SK-N-SH (cell line): Measurements from ENCODE around the gene C19orf73. TPM values are rescaled to one million over a fixed set of nuclear protein-coding genes. Genes with fewer than 3 reads are reported as not detected.

Experiments used
- CTCF ChIA-PET: fragments of 300-600, 350-600 bp; formaldehyde crosslinking; extraction: SDS; loops from one replicate; lab custom pipeline; 2021; lab: Yijun Ruan, JAX
- POLR2A ChIA-PET: fragments of 350-600 bp; sonication (Branson Sonifier 250); formaldehyde crosslinking; extraction: SDS; loops from one replicate; lab custom pipeline; 2020; ENCODE audit warnings: antibody characterized with exemption, inconsistent platforms; lab: Yijun Ruan, JAX
- DNase-seq: peaks from one replicate; pipeline ENCODE4 v3.0.0; 2012
- H2AFZ ChIP-seq: fragments of 200-600 bp; sonication (generic); 2 replicates; pipeline ENCODE4 v1.8.1; 2016; ENCODE audit warnings: antibody characterized with exemption, mild to moderate bottlenecking, low read depth
- H3F3A ChIP-seq: fragments of 200-600 bp; sonication (generic); replicated peaks from 2 replicates; pipeline ENCODE3; 2016; ENCODE audit warnings: antibody characterized with exemption, mild to moderate bottlenecking; ENCODE audit not compliant: insufficient read depth
- H3K27ac ChIP-seq, 2 experiments: fragments of 200-500 bp in 1 of 2; fragments of 200-600 bp in 1 of 2; sonication (Bioruptor generic) in 1 of 2; sonication (generic), shearing (Covaris generic) in 1 of 2; 2 replicates each; pipeline versions ENCODE4 v1.5.1 to v1.6.1; 2014 to 2016; ENCODE audit warnings: low read depth in 2 of 2, inconsistent platforms in 1 of 2, low read length in 1 of 2, mild to moderate bottlenecking in 1 of 2, mixed read lengths in 1 of 2
- H3K27me3 ChIP-seq: fragments of 200-600 bp; sonication (generic), shearing (Covaris generic); 2 replicates; pipeline ENCODE4 v1.6.1; 2016; ENCODE audit warnings: mixed run types; ENCODE audit not compliant: insufficient read depth
- H3K36me3 ChIP-seq, 2 experiments: fragments of 200-500 bp in 1 of 2; fragments of 200-600 bp in 1 of 2; sonication (Bioruptor generic) in 1 of 2; sonication (generic) in 1 of 2; replicated peaks in 1 of 2; 2 replicates each; pipeline versions ENCODE3 to v1.5.1; 2014 to 2016; ENCODE audit warnings: low read length in 1 of 2, mild to moderate bottlenecking in 1 of 2; ENCODE audit not compliant: insufficient read depth in 2 of 2, control insufficient read depth in 1 of 2
- H3K4me1 ChIP-seq, 2 experiments: fragments of 200-500 bp in 1 of 2; fragments of 200-600 bp in 1 of 2; sonication (Bioruptor generic) in 1 of 2; sonication (generic), shearing (Covaris generic) in 1 of 2; 2 replicates each; pipeline versions ENCODE4 v1.5.1 to v1.6.1; 2014 to 2016; ENCODE audit warnings: low read depth in 1 of 2, low read length in 1 of 2, mixed run types in 1 of 2; ENCODE audit not compliant: insufficient read depth in 2 of 2, control insufficient read depth in 1 of 2
- H3K4me2 ChIP-seq: fragments of 200-600 bp; sonication (generic), shearing (Covaris generic); 2 replicates; pipeline ENCODE4 v1.6.1; 2017; ENCODE audit warnings: mixed run types
- H3K4me3 ChIP-seq, 2 experiments: fragments of 200-500 bp in 1 of 2; fragments of 200-600 bp in 1 of 2; sonication (Bioruptor generic) in 1 of 2; sonication (generic), shearing (Covaris generic) in 1 of 2; 2 replicates each; pipeline versions ENCODE4 v1.5.1 to v1.8.1; 2014 to 2016; ENCODE audit warnings: low read depth in 2 of 2, inconsistent platforms in 1 of 2, low read length in 1 of 2, mild to moderate bottlenecking in 1 of 2, mixed read lengths in 1 of 2, moderate library complexity in 1 of 2
- H3K79me2 ChIP-seq: fragments of 200-600 bp; sonication (generic); 2 replicates; pipeline ENCODE4 v1.8.1; 2017; ENCODE audit warnings: mild to moderate bottlenecking; ENCODE audit not compliant: insufficient read depth
- H3K9ac ChIP-seq: fragments of 200-600 bp; sonication (generic); 2 replicates; pipeline ENCODE4 v1.6.1; 2017; ENCODE audit warnings: mixed run types
- H3K9me2 ChIP-seq: fragments of 200-600 bp; sonication (generic); 2 replicates; pipeline ENCODE4 v1.6.1; 2017; ENCODE audit warnings: mixed run types
- H3K9me3 ChIP-seq: fragments of 200-600 bp; sonication (generic); 2 replicates; pipeline ENCODE4 v1.6.1; 2017; ENCODE audit warnings: mixed run types, mild to moderate bottlenecking, moderate library complexity
- H4K20me1 ChIP-seq: fragments of 200-600 bp; sonication (generic); 2 replicates; pipeline ENCODE4 v1.6.1; 2017; ENCODE audit warnings: mild to moderate bottlenecking, mixed run types; ENCODE audit not compliant: insufficient read depth
- CHD2 ChIP-seq: fragments of 150-350 bp; IDR thresholded peaks from 2 replicates; pipeline ENCODE4 v1.6.1; 2018; ENCODE audit warnings: low read length; ENCODE audit not compliant: partially characterized antibody
- FOSL2 ChIP-seq: IDR thresholded peaks from 2 replicates; pipeline ENCODE4 v1.4.0; 2012; ENCODE audit warnings: low read depth, mild to moderate bottlenecking, moderate library complexity, borderline replicate concordance
- FOXJ3 ChIP-seq: sonication (generic); formaldehyde crosslinking; IDR thresholded peaks from 2 replicates; pipeline ENCODE4 v1.5.1; 2020; ENCODE audit warnings: mild to moderate bottlenecking, missing genetic modification reagents
- GABPA ChIP-seq: IDR thresholded peaks from 2 replicates; pipeline ENCODE4 v1.4.0; 2012; ENCODE audit warnings: low read depth, mild to moderate bottlenecking
- MAX ChIP-seq: IDR thresholded peaks from 2 replicates; pipeline ENCODE4 v1.4.0; 2012; ENCODE audit warnings: low read depth
- MXI1 ChIP-seq: IDR thresholded peaks from 2 replicates; pipeline ENCODE4 v1.6.1; 2012; ENCODE audit warnings: mild to moderate bottlenecking, low read depth, low read length, improper control_type of control experiment
- RAD21 ChIP-seq: IDR thresholded peaks from 2 replicates; pipeline ENCODE4 v1.6.1; 2012; ENCODE audit warnings: mild to moderate bottlenecking, low read length
- TAF1 ChIP-seq: IDR thresholded peaks from 2 replicates; pipeline ENCODE4 v1.6.1; 2012; ENCODE audit warnings: low read depth, mild to moderate bottlenecking, low read length, moderate library complexity, borderline replicate concordance
- TCF12 ChIP-seq: IDR thresholded peaks from 2 replicates; pipeline ENCODE4 v1.4.0; 2012
- TEAD4 ChIP-seq: IDR thresholded peaks from 2 replicates; pipeline ENCODE4 v1.4.0; 2012; ENCODE audit warnings: mild to moderate bottlenecking, borderline replicate concordance; ENCODE audit not compliant: insufficient read depth
- USF1 ChIP-seq: IDR thresholded peaks from 2 replicates; pipeline ENCODE4 v1.4.0; 2012; ENCODE audit warnings: low read depth, borderline replicate concordance
- YY1 ChIP-seq: IDR thresholded peaks from 2 replicates; pipeline ENCODE4 v1.4.0; 2012; ENCODE audit warnings: low read depth, mild to moderate bottlenecking
- WGBS: methylation state at CpG from one replicate; pipeline ENCODE4 v1.1.6; 2017; ENCODE audit warnings: low lambda C conversion rate; 5-methylcytosine and 5-hydroxymethylcytosine counted together
- polyA plus RNA-seq, 3 experiments: library from polyadenylated mRNA; depleted of rRNA; stranded (reverse); fragments of >200 nt; gene quantifications; 2 replicates each; pipeline ENCODE4 v1.2.3, GENCODE V29; 2012
- small RNA-seq, 7 experiments: library from RNA; depleted of rRNA; stranded (forward); fragments of <200 nt; gene quantifications; one replicate each; pipeline ENCODE3, GENCODE V24; 2012
- TF ChIP-seq, protein P1 (sequence below): fragments of 200-600 bp; sonication (generic); IDR thresholded peaks from 2 replicates; pipeline ENCODE4 v1.6.1; 2017; ENCODE audit warnings: antibody characterized with exemption, mild to moderate bottlenecking, moderate library complexity
- TF ChIP-seq, protein P2 (sequence below): fragments of 150-350 bp; IDR thresholded peaks from 2 replicates; pipeline ENCODE4 v1.6.1; 2016; ENCODE audit warnings: mild to moderate bottlenecking, low read depth, low read length

C19orf73 gene
- polyA plus RNA-seq, 1 of the 3 experiments (the other 2 are of a cell fraction), result 3.0 TPM

- H2AFZ ChIP-seq, result no peak overlapping the region
- H3K4me1 ChIP-seq, result peaks cover 0 to 8% of the 10 kb centered on the region in 2 experiments; a peak in 1 of 4 replicates
- TF ChIP-seq MXI1 (no peak), FOSL2 (no peak), FOXJ3 (CRISPR knock-in tag) (no peak), TCF12 (no peak), TEAD4 (no peak), RAD21 (no peak), MAX (no peak), TAF1 (no peak), YY1 (no peak), CHD2 (no peak), USF1 (no peak), GABPA (no peak)
- TF ChIP-seq, protein P1, sequence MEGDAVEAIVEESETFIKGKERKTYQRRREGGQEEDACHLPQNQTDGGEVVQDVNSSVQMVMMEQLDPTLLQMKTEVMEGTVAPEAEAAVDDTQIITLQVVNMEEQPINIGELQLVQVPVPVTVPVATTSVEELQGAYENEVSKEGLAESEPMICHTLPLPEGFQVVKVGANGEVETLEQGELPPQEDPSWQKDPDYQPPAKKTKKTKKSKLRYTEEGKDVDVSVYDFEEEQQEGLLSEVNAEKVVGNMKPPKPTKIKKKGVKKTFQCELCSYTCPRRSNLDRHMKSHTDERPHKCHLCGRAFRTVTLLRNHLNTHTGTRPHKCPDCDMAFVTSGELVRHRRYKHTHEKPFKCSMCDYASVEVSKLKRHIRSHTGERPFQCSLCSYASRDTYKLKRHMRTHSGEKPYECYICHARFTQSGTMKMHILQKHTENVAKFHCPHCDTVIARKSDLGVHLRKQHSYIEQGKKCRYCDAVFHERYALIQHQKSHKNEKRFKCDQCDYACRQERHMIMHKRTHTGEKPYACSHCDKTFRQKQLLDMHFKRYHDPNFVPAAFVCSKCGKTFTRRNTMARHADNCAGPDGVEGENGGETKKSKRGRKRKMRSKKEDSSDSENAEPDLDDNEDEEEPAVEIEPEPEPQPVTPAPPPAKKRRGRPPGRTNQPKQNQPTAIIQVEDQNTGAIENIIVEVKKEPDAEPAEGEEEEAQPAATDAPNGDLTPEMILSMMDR, result no peak
- TF ChIP-seq, protein P2, sequence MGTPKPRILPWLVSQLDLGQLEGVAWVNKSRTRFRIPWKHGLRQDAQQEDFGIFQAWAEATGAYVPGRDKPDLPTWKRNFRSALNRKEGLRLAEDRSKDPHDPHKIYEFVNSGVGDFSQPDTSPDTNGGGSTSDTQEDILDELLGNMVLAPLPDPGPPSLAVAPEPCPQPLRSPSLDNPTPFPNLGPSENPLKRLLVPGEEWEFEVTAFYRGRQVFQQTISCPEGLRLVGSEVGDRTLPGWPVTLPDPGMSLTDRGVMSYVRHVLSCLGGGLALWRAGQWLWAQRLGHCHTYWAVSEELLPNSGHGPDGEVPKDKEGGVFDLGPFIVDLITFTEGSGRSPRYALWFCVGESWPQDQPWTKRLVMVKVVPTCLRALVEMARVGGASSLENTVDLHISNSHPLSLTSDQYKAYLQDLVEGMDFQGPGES, result no peak
- no peak overlapping the region for H3K4me2 ChIP-seq
- peaks cover 8% of the 10 kb centered on the region; the same call in 1 of the 2 replicates for H3K27me3 ChIP-seq
- no peaks in the 10 kb centered on the region for H3K9me3 ChIP-seq
- peaks cover 11% of the 10 kb centered on the region for H3F3A ChIP-seq
- H3K9me2 ChIP-seq, result no peaks in the 10 kb centered on the region
- H3K27ac ChIP-seq, result peak overlapping the region in 1 of 2 experiments; percentile 22; a peak in 1 of 4 replicates
- H3K79me2 ChIP-seq, result peaks cover 3% of the 10 kb centered on the region; the same call in 1 of the 2 replicates
- POLR2A ChIA-PET, result no interaction called here
- H3K36me3 ChIP-seq, result no peaks in the 10 kb centered on the region
- no peak overlapping the region for H3K9ac ChIP-seq
- CTCF ChIA-PET, result interaction anchor here (1.4 to 2.6 kb wide), 6 partner anchors 9 to 140 kb away, joined by 5 to 14 read pairs (median 6); partner anchors contain the start of gene CGB7
- no peaks in the 10 kb centered on the region for H4K20me1 ChIP-seq
- WGBS, result 75% methylated on average over 7 of the region's 9 CpGs
- no peak for DNase-seq
- no peak overlapping the region for H3K4me3 ChIP-seq
Measured at GRCh38 chr19:49069026-49069425, 49.9 kb downstream of the C19orf73 start.

Small RNAs within 50 kb of the gene (small RNA-seq; reads per million reads assigned to genes)
- 0 to 3.4 (median 0) reads per million in 7 experiments for gene RN7SL708P

Other genes with a start within 250 kb of the C19orf73 start
- gene PPP1R15A, start 246.7 kb downstream of the C19orf73 start, polyA plus RNA-seq (2012; rRNA removed), result 62.3 and 73.7 TPM in 2 replicates
- gene TULP2, start 220.4 kb downstream of the C19orf73 start, polyA plus RNA-seq (2012; rRNA removed), result 0.03 and 0.08 TPM in 2 replicates
- gene NUCB1, start 218.8 kb downstream of the C19orf73 start, polyA plus RNA-seq (2012; rRNA removed), result 259 and 397 TPM in 2 replicates
- gene DHDH, start 185.4 kb downstream of the C19orf73 start, polyA plus RNA-seq (2012; rRNA removed), result 0.31 and 0.72 TPM in 2 replicates
- gene BAX, start 164.3 kb downstream of the C19orf73 start, polyA plus RNA-seq (2012; rRNA removed), result 278 and 640 TPM in 2 replicates
- gene FTL, start 153.8 kb downstream of the C19orf73 start, polyA plus RNA-seq (2012; rRNA removed), result 587 and 875 TPM in 2 replicates
- gene GYS1, start 125.8 kb downstream of the C19orf73 start, polyA plus RNA-seq (2012; rRNA removed), result 24.1 and 25.3 TPM in 2 replicates
- 411 and 459 TPM in 2 replicates for gene RUVBL2, start 125.3 kb downstream of the C19orf73 start, polyA plus RNA-seq (2012; rRNA removed)
- gene LHB, start 102.1 kb downstream of the C19orf73 start, polyA plus RNA-seq (2012; rRNA removed), result 0.13 and 0.23 TPM in 2 replicates
- gene CGB3, start 94.8 kb downstream of the C19orf73 start, polyA plus RNA-seq (2012; rRNA removed), result 0.10 TPM in 1 of 2 replicates, not detected in the other
- gene CGB2, start 87.3 kb downstream of the C19orf73 start, polyA plus RNA-seq (2012; rRNA removed), result 0.50 and 0.64 TPM in 2 replicates
- not detected in 2 replicates for gene CGB1, start 82.2 kb downstream of the C19orf73 start, polyA plus RNA-seq (2012; rRNA removed)
- 0.11 and 0.16 TPM in 2 replicates for gene CGB5, start 75.3 kb downstream of the C19orf73 start, polyA plus RNA-seq (2012; rRNA removed)
- gene CGB8, start 70.0 kb downstream of the C19orf73 start, polyA plus RNA-seq (2012; rRNA removed), result 0.13 TPM in 1 of 2 replicates, not detected in the other
- 2.0 and 2.1 TPM in 2 replicates for gene CGB7, start 61.4 kb downstream of the C19orf73 start, polyA plus RNA-seq (2012; rRNA removed)
- gene NTF4, start 54.3 kb downstream of the C19orf73 start, polyA plus RNA-seq (2012; rRNA removed), result 0.66 and 1.6 TPM in 2 replicates
- 0.02 TPM in 1 of 2 replicates, not detected in the other for gene KCNA7, start 46.4 kb downstream of the C19orf73 start, polyA plus RNA-seq (2012; rRNA removed)
- gene SNRNP70, start 33.7 kb downstream of the C19orf73 start, polyA plus RNA-seq (2012; rRNA removed), result 272 and 359 TPM in 2 replicates
- 20.8 and 21.1 TPM in 2 replicates for gene LIN7B, start 4.8 kb downstream of the C19orf73 start, polyA plus RNA-seq (2012; rRNA removed)
- gene PPFIA3, start 401 bp upstream of the C19orf73 start, polyA plus RNA-seq (2012; rRNA removed), result 5.7 and 5.8 TPM in 2 replicates
- gene HRC, start 36.3 kb upstream of the C19orf73 start, polyA plus RNA-seq (2012; rRNA removed), result not detected in 2 replicates
- 16.9 and 20.6 TPM in 2 replicates for gene TRPM4, start 38.6 kb upstream of the C19orf73 start, polyA plus RNA-seq (2012; rRNA removed)
- gene SLC6A16, start 206.0 kb upstream of the C19orf73 start, polyA plus RNA-seq (2012; rRNA removed), result 0.33 and 0.80 TPM in 2 replicates
- not detected in 2 replicates for gene CD37, start 216.3 kb upstream of the C19orf73 start, polyA plus RNA-seq (2012; rRNA removed)
- gene TEAD2, start 243.3 kb upstream of the C19orf73 start, polyA plus RNA-seq (2012; rRNA removed), result 24.7 and 27.9 TPM in 2 replicates
- gene DKKL1, start 244.7 kb upstream of the C19orf73 start, polyA plus RNA-seq (2012; rRNA removed), result 0.36 and 0.47 TPM in 2 replicates